ENCODE measurements around the gene NPPA.
A peak's percentile ranks its signal among the peaks of the same experiment; 100 is the strongest.

The NPPA gene

DNA sequence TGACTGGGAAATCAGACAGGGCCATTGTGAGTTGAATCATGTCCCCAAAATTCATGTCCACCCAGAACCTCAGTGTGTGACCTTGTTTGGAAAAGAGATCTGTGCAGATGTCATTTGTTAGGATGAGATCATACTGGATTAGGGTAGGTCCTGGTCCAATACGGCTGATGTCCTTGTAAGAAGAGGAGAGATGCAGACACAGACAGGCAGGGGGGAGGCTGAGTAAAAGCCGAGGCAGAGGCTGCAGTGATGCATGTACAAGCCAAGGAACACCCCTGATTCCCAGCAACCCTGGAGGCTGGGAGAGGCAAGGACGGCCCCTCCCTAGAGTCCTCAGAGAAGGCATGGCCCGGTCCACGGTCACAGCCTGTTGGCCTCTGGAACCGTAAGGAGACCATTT, 27.0 kb upstream of the NPPA start:
- no peak for DNase-seq (ENCODE audit: low read depth in 1 of 2, low spot score in 1 of 2)

GRCh38 chr1:11874258-11874562, 26.6 kb upstream of the NPPA start:
- DNase-seq (ENCODE audit: low read depth in 1 of 2, low spot score in 1 of 2) = no peak

DNA sequence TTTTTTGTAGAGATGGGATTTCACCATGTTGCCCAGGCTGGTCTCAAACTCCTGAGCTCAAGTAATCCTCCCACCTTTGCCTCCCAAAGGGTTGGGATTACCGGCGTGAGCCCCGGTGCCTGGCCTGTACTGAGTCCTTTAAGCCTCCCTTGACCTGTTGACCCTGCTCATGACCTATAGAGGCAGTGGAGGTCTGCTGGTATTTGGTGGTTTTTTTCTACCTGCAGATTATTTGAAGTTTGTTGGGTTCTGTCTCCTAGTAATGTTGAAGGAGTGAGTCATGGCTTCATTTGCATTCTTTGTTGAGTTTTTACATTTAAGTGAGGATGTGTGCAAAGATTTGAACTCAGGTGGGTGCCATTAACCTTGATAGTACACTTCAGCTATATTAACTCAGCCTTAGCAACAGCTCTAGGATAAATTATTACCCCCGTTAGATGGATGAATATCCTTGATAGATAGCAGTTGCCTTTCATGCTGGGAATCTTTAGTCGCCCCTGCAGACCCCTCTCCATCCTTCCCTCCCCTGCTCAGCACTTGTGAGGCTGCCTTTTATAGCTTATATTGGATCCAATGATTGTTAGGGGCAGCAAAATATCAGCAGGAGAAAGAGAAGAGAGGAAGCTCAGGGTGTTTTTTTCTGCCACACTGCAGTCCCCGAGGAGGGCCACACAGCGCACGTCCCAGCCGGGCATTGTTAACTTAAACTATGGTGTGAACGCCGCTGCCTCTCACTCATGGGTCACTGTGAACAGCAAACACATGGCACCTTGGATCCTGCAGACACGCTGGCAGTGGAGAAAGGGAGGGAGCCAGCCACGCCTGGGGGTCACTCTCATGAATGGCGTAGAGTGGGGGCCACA, 26.0 kb upstream of the NPPA start:
- DNase-seq (ENCODE audit: low read depth in 1 of 2, low spot score in 1 of 2) = no peak

GRCh38 chr1:11872545-11872944, 25.0 kb upstream of the NPPA start:
- DNase-seq (ENCODE audit: low read depth in 1 of 2, low spot score in 1 of 2) = no peak

- no peak for DNase-seq (ENCODE audit: low read depth in 1 of 2, low spot score in 1 of 2)
Measured at GRCh38 chr1:11869650-11870207, 22.1 kb upstream of the NPPA start.

DNA sequence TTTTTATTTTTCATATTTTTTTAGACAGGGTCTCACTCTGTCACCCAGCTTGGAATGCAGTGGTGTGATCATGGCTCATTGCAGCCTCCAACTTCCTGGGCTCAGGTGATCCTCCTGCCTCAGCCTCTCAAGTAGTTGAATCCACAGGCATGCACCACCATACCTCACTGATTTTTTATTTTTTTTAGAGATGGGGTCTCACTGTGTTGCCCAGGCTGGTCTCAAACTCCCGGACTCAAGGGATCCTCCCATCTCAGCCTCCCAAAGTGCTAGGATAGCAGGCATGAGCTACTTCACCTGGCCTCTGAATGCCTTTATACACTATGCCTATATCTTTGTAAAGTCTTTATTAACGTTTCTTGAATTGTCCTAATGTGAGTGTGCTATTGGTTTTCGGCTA, 21.5 kb upstream of the NPPA start:
- DNase-seq (ENCODE audit: low read depth in 1 of 2, low spot score in 1 of 2) = no peak

DNA sequence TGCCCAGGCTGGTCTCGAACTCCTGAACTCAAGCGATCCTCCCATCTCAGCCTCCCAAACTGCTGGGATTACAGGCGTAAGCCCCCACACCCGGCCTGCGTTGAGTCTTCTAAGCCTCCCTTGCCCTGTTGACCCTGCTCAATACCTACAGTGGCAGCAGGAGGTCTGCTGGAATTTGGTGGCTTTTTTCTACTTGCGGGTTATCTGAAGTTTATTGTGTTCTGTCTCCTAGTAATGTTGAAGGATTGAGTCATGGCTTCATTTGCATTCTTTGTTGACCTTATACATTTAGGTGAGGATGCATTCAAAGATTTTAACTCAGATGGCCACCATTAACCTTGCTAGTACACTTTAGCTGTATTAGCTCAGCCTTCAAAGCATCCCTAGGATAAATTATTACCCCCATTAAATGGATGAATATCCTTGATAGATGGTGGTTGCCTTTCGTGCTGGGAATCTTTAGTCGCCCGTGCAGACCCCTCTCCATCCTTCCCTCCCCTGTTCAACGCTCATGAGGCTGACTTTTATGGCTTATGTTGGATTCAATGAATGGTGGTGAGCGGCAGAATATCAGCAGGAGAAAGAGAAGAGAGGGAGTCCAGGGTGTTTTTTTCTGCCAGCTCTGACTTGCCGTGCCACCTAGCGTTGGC, 20.9 kb upstream of the NPPA start:
- DNase-seq (ENCODE audit: low read depth in 1 of 2, low spot score in 1 of 2) = no peak

DNA sequence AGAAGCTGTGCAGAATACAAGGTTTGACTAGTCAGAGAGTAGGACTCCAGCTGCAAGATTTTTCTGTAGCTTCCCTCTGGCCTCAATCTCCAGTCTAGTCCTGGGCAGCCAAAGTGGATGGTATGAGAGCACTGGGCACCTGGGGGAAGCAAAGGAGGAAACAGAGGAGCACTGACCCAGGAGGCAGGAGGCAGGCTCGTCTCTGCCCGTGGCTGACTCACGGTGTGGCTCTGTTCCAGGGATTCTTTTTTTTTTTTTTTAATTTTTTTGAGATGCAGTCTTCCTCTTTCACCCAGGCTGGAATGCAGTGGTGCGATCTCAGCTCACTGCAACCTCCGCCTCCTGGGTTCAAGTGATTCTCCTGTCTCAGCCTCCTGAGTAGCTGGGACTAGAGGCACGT, 15.3 kb upstream of the NPPA start:
- DNase-seq (ENCODE audit: low read depth in 1 of 2, low spot score in 1 of 2) = no peak

- no peak for DNase-seq (ENCODE audit: low read depth in 1 of 2, low spot score in 1 of 2)
Measured at GRCh38 chr1:11860587-11860986, 13.0 kb upstream of the NPPA start.

DNA sequence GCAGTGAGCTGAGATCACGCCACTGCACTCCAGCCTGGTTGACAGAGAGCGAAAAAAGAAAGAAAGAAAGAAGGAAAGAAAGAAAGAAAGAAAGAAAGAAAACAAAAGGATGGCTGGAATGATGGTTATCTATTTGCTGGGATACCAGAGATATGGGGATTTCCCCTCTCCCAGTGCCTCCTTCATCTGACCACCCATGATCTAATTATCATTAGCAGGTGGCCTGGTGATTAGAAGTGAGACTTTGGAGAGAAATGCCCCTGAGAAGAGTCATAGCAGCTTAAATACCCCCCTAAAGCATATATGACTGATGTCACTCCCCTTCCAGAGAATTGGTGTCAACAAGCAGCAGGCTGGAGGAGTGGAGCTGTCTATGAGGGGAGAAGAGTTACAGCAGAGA, 12.5 kb upstream of the NPPA start:
- DNase-seq (ENCODE audit: low read depth in 1 of 2, low spot score in 1 of 2) = no peak

- DNase-seq (ENCODE audit: low read depth in 1 of 2, low spot score in 1 of 2) = peak; percentile 33 to 56
Measured at GRCh38 chr1:11858968-11859871, 11.6 kb upstream of the NPPA start.

DNA sequence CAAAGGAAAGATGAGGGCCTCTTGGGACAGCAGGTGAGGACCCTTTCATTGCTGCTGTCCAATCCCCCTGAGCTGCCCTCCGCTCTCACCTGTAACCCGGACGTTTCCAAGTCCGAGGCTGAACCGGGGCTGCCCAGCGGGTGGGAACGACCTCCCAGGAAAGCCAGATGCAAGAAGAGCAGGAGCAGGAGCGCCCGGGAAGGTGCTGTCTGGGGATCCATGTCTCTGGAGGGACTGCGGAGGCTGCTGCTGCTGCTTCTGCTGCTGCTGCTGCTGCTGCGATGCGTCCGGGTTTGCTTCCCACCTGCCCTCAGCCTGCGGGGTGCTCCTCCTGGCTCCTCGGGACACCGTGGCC, 11.0 kb upstream of the NPPA start, which contains the start of gene NPPB:
Gene NPPB (minus strand): TSS at position 333 of the 355 bp plus-strand sequence. CDS start 112 bp downstream, at position 221.
- no peak for DNase-seq (ENCODE audit: low read depth in 1 of 2, low spot score in 1 of 2)

DNA sequence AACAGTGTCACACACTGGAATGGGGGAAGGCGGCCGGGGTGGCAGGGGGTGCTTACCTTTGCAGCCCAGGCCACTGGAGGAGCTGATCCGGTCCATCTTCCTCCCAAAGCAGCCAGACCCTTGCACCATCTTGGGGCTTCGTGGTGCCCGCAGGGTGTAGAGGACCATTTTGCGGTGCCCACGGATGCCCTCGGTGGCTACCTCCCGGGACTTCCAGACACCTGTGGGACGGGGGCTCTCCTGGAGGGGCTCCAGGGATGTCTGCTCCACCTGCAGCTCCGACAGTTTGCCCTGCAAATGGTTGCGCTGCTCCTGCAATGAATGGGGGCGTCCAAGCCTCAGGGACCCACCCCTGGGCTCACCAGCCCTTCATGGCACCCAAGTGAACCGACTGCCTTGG, 10.6 kb upstream of the NPPA start:
- DNase-seq (ENCODE audit: low read depth in 1 of 2, low spot score in 1 of 2) = no peak

DNA sequence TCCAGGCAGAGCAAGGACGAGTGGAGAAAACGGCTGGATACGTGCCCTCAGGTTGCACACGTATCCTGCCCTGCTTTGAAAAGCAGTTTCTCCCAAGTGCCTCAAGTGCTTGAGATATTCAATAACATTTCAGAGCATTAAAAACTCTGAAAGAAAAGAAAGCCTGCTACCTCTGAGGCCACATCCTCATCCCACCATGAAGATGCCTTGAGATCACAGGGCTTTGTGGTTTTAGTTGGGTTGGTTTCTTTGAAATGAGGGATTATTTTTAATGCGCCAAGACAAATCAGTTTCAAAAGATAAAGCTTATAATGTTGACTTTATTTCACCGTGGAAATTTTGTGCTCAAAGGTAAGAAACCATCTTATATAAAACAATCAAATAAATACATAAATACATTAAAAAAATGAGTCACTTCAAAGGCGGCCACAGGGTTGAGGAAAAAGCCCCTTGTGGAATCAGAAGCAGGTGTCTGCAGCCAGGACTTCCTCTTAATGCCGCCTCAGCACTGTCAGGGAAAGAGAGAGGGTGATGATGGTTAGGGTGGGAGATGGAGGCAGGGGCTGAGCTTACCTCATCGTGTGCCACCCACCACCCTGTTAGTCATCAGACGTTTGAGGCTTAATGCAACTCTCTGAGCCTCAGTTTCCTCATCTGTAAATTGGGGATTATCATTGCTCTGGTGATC, 9.7 kb upstream of the NPPA start:
- no peak for DNase-seq (ENCODE audit: low read depth in 1 of 2, low spot score in 1 of 2)

GRCh38 chr1:11856698-11857097, 9.1 kb upstream of the NPPA start:
- DNase-seq (ENCODE audit: low read depth in 1 of 2, low spot score in 1 of 2) = no peak

DNA sequence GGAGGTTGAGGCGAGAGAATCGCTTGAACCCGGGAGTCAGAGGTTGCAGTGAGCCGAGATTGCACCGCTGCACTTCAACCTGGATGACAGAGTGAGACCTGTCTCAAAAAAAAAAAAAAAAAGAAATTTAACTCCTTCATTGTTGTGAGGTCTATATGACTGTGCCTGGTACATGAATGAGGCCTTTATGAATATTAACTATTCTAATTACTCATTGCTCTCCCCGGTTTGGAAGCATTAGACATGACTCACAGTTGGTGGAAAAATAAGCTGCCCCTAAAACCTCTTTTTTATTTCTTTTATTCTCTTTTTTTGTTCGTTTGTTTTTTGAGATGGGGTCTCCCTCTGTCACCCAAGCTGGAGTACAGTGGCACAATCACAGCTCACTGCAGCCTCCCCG, 7.8 kb upstream of the NPPA start:
- DNase-seq (ENCODE audit: low read depth in 1 of 2, low spot score in 1 of 2) = no peak

DNA sequence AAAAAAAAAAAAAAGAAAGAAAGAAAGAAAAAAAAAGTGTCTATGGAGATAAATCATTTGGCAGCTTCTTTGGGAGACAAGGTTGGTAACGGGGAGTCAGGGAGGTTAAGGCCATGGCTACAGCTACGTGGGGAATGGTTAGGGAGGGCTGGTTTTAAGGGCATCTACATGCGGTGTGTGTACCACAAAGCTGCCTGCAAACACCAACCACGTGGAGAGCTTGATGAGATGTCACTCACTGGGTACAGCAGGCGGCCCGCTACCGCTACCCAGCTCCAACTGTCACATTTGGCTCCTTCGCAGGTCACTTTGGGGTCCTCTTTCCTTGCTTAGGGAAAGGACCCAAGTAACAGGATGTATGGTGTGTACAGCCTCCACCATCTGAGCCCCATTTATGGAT, 6.9 kb upstream of the NPPA start:
- no peak for DNase-seq (ENCODE audit: low read depth in 1 of 2, low spot score in 1 of 2)

- no peak for DNase-seq (ENCODE audit: low read depth in 1 of 2, low spot score in 1 of 2)
Measured at GRCh38 chr1:11851180-11851579, 3.6 kb upstream of the NPPA start.

DNA sequence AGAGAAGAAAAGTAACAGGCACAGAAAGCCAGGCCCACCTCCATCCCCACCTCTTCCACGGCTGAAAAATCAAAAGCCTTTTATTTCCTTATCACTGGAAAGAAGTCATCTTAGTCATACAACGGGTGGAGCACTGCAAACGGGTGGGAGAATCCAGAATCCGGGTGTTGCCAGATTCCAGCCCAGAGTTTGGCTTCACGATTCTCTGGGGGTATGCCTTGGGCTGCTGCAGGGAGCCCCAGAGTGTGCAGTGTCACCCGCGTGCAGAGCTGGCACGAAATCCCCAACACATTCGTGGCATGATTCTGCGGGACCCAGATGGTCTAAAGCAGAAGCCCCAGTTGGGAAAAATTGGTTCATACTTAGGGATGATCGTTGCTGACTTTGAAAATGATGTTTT, 2.6 kb upstream of the NPPA start:
- DNase-seq (ENCODE audit: low read depth in 1 of 2, low spot score in 1 of 2) = no peak

DNA sequence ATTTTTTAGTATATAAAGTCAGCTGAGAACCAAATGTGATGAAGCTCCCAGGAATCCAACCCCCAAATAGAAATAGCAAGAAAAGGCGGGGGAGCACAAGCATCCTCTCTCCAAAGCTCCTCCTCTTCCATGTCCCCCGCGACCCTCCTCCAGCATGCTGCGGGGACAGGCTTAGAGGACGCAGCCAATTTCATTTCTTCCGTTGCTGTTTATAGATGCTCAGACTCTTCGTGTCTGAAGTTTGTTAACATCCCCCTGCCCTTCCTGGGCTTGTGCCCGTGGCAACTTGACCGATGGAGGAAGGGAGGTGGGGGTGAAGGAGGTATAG, 754 bp upstream of the NPPA start:
- DNase-seq (ENCODE audit: low read depth in 1 of 2, low spot score in 1 of 2) = no peak

DNA sequence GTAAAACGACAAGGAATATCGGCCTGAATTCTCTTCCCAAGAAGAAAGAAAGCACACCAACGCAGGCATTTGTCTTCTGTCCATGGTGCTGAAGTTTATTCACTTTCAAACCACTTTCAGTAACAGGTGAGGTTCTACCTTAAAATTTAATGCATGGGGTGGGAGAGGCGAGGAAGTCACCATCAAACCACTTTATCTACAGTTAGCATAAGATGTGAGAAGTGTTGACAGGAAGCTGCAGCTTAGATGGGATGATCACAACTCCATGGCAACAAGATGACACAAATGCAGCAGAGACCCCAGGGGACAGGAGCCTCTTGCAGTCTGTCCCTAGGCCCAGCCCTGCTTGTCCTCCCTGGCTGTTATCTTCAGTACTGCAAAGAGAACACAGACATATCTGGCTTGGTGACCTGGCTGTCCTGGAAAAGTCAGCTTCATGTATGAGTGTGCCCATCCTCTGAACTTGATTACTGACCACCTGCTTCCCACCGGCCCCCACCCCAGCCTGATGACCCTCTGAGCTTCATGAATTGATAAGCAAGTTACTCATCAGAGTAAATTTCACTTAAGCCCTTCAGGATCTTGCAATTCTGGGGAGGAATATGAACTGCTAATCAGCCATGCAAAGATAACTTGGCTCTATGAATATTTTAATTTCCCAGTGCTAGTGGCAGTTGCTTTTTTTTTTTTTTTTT, 1.8 kb downstream of the NPPA start:
- DNase-seq (ENCODE audit: low read depth in 1 of 2, low spot score in 1 of 2) = no peak
